ENCODE measurements around the gene KCNQ1.

The KCNQ1 gene

DNA sequence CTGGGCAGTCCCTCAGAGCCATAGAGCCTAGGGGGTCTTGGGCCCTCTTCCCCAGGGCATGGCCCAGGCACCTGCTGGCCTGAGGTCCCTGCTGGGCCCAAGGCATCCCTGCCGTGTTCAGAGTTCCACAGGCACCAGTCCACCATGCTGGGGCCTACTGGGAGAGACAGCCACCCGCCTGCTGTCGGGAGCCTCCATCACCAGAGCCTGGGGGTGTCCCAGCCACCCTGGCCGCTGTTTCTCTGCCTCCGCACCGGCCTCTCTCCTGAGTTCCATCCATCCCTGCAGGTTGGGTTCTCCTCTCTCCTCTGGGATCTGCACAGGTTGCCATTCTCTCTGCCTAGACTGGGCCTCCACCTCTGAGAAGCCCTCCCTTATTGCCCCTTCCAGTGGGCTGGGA is 68.6 kb downstream of the KCNQ1 start:
- H3K9me3 ChIP-seq (ENCODE audit: insufficient read depth, low read length) = no peaks in the 10 kb centered on the region
- no peaks in the 10 kb centered on the region for H4K20me1 ChIP-seq (ENCODE audit: low read depth, low read length)
- no peaks in the 10 kb centered on the region for H3K36me3 ChIP-seq (ENCODE audit: low read length)

DNA sequence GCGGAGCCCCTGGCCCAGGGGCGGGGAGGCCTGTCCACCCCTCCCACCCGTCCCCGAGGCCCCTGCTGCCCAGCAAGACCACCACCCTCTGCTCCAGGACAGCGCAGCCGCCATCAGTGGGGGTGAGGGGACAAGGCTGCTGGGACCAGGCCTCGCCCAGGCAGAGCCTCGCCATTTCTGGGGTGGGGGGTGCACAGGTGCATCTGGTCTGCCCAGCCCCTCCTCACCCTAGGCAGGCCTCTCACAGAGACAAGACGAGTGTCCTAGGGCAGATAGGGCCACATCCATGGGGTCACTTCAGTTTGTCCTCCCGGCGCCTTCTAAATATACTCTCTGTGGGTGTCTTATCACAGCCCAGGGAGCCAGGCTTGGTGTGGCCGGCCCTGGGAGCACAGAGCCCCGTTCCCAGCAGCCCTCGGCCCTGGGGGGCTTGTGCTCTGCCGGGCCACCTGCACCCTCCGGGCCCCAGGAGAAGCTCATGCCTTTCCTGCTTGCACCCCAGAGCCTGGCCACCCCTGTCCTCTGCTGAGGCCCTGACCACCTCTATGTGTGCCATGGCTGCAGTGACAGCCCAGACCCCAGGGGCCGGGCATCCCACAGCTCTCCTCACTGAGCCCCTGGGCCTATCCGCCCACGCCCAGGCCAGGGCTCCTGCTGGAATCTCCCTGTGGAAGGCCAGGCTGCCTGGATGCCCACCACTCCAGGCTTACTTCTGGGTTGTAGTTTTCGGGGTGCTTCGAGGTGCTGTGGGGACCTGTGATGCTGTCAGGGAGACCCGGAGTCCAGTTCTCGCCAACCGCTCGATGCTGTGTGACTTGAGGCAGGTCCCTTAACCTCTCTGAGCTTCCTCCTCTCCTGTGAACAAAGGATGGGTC is 70.8 kb downstream of the KCNQ1 start:
- Histone ChIP-seq H3K9me3 (ENCODE audit: insufficient read depth, low read length) (no peaks in the 10 kb centered on the region), H3K27ac (ENCODE audit: low read depth, low read length) (no peak overlapping the region), H3K4me3 (ENCODE audit: insufficient read depth, low read length, poor library complexity, severe bottlenecking) (no peak overlapping the region), H3K9ac (ENCODE audit: low read length) (no peak overlapping the region), H3K27me3 (ENCODE audit: low read length) (no peaks in the 10 kb centered on the region), H3K4me2 (ENCODE audit: low read depth, low read length, poor library complexity, severe bottlenecking) (no peak overlapping the region), H3K9me2 (replicated peaks; ENCODE audit: insufficient read depth, low read length) (no peaks in the 10 kb centered on the region), H3F3A (ENCODE audit: insufficient read depth) (no peaks in the 10 kb centered on the region), H4K20me1 (ENCODE audit: low read depth, low read length) (no peaks in the 10 kb centered on the region), H2AFZ (ENCODE audit: low read depth, low read length, severe bottlenecking) (no peak overlapping the region), H3K36me3 (ENCODE audit: low read length) (no peaks in the 10 kb centered on the region), H3K79me2 (ENCODE audit: insufficient read depth, low read length) (no peaks in the 10 kb centered on the region)
- TF ChIP-seq, protein P1, sequence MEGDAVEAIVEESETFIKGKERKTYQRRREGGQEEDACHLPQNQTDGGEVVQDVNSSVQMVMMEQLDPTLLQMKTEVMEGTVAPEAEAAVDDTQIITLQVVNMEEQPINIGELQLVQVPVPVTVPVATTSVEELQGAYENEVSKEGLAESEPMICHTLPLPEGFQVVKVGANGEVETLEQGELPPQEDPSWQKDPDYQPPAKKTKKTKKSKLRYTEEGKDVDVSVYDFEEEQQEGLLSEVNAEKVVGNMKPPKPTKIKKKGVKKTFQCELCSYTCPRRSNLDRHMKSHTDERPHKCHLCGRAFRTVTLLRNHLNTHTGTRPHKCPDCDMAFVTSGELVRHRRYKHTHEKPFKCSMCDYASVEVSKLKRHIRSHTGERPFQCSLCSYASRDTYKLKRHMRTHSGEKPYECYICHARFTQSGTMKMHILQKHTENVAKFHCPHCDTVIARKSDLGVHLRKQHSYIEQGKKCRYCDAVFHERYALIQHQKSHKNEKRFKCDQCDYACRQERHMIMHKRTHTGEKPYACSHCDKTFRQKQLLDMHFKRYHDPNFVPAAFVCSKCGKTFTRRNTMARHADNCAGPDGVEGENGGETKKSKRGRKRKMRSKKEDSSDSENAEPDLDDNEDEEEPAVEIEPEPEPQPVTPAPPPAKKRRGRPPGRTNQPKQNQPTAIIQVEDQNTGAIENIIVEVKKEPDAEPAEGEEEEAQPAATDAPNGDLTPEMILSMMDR (IDR thresholded peaks at IDR 0.05; ENCODE audit: insufficient read depth, low read length, poor library complexity, severe bottlenecking) = no peak
- TF ChIP-seq EZH2phosphoT487 (conservative IDR thresholded peaks at IDR 0.05; ENCODE audit: low read length) = no peak

More for the DNA sequence above, 68.6 kb downstream of the KCNQ1 start:
- no peak overlapping the region for H3K9ac ChIP-seq (ENCODE audit: low read length)
- no peaks in the 10 kb centered on the region for H3F3A ChIP-seq (ENCODE audit: insufficient read depth)
- TF ChIP-seq, protein P1 (IDR thresholded peaks at IDR 0.05; ENCODE audit: insufficient read depth, low read length, poor library complexity, severe bottlenecking) = no peak
- H3K4me2 ChIP-seq (ENCODE audit: low read depth, low read length, poor library complexity, severe bottlenecking) = no peak overlapping the region
- no peak overlapping the region for H3K4me3 ChIP-seq (ENCODE audit: insufficient read depth, low read length, poor library complexity, severe bottlenecking)
- no peaks in the 10 kb centered on the region for H3K9me2 ChIP-seq (replicated peaks; ENCODE audit: insufficient read depth, low read length)
- H3K27ac ChIP-seq (ENCODE audit: low read depth, low read length) = no peak overlapping the region
- no peak overlapping the region for H2AFZ ChIP-seq (ENCODE audit: low read depth, low read length, severe bottlenecking)
- H3K79me2 ChIP-seq (ENCODE audit: insufficient read depth, low read length) = no peaks in the 10 kb centered on the region
- no peaks in the 10 kb centered on the region for H3K27me3 ChIP-seq (ENCODE audit: low read length)

GRCh38 chr11:2516276-2517015 is 71.6 kb downstream of the KCNQ1 start:
- TF ChIP-seq, protein P1 (IDR thresholded peaks at IDR 0.05; ENCODE audit: insufficient read depth, low read length, poor library complexity, severe bottlenecking) = no peak
- TF ChIP-seq EZH2phosphoT487 (conservative IDR thresholded peaks at IDR 0.05; ENCODE audit: low read length) = no peak
- Histone ChIP-seq H3K4me2 (ENCODE audit: low read depth, low read length, poor library complexity, severe bottlenecking) (no peak overlapping the region), H2AFZ (ENCODE audit: low read depth, low read length, severe bottlenecking) (no peak overlapping the region), H3K4me3 (ENCODE audit: insufficient read depth, low read length, poor library complexity, severe bottlenecking) (no peak overlapping the region), H3K9ac (ENCODE audit: low read length) (no peak overlapping the region), H3K79me2 (ENCODE audit: insufficient read depth, low read length) (no peaks in the 10 kb centered on the region), H3K9me3 (ENCODE audit: insufficient read depth, low read length) (no peaks in the 10 kb centered on the region), H3K27me3 (ENCODE audit: low read length) (no peaks in the 10 kb centered on the region), H3K36me3 (ENCODE audit: low read length) (no peaks in the 10 kb centered on the region), H3K27ac (ENCODE audit: low read depth, low read length) (no peak overlapping the region), H4K20me1 (ENCODE audit: low read depth, low read length) (no peaks in the 10 kb centered on the region), H3K9me2 (replicated peaks; ENCODE audit: insufficient read depth, low read length) (no peaks in the 10 kb centered on the region), H3F3A (ENCODE audit: insufficient read depth) (no peaks in the 10 kb centered on the region)
